ENCODE measurements around the gene PNCK.
"Not testable (repeated sequence)": the region's sequence is repeated elsewhere in the genome, so short reads cannot be mapped to it uniquely, and the experiment has no call there.

Gene PNCK

GRCh38 chrX:153685751-153686696 is 12.4 kb upstream of the PNCK start:
- DNase-seq: no peak

GRCh38 chrX:153685156-153685536 is 11.5 kb upstream of the PNCK start:
- DNase-seq: no peak

GRCh38 chrX:153684467-153685155 is 11.0 kb upstream of the PNCK start:
- no peak for DNase-seq

GRCh38 chrX:153683486-153683885 is 9.9 kb upstream of the PNCK start:
- not testable (repeated sequence) for DNase-seq

- DNase-seq: no peak
Measured at GRCh38 chrX:153681175-153681574, 7.6 kb upstream of the PNCK start.

GRCh38 chrX:153674219-153674851 is 722 bp upstream of the PNCK start:
- DNase-seq: no peak

GRCh38 chrX:153672531-153673427 is 834 bp downstream of the PNCK start:
- no peak for DNase-seq

GRCh38 chrX:153671589-153672530 is 1.8 kb downstream of the PNCK start:
- no peak for DNase-seq

GRCh38 chrX:153670748-153671588 is 2.6 kb downstream of the PNCK start:
- DNase-seq: no peak

GRCh38 chrX:153669901-153670731 is 3.5 kb downstream of the PNCK start:
- DNase-seq: no peak

- no peak for DNase-seq
Measured at GRCh38 chrX:153669174-153669890, 4.3 kb downstream of the PNCK start.

- no peak for DNase-seq
Measured at GRCh38 chrX:153668423-153669173, 5.0 kb downstream of the PNCK start.

- peak; percentile 33 for DNase-seq
Measured at GRCh38 chrX:153667956-153668396, 5.6 kb downstream of the PNCK start.

GRCh38 chrX:153667281-153667955 is 6.2 kb downstream of the PNCK start:
- DNase-seq: no peak

GRCh38 chrX:153665726-153666306 is 7.8 kb downstream of the PNCK start:
- no peak for DNase-seq

- peak; percentile 34 for DNase-seq
Measured at GRCh38 chrX:153662266-153662665, 11.3 kb downstream of the PNCK start.

- DNase-seq: no peak
Measured at GRCh38 chrX:153659268-153659667, 14.3 kb downstream of the PNCK start.
